Stimulated activated CD8-positive, alpha-beta memory T cell treated with anti-CD3 and anti-CD28 coated beads, Interleukin-15, amount 100 ng/mL, for 4 hours (primary cell): Measurements from ENCODE around the gene FARSB.

Source experiments
- DNase-seq, 2 donors: peaks; one replicate each; pipeline ENCODE4 v3.0.0-alpha.2; 2020; ENCODE audit warnings: low read depth in 2 of 2

Gene FARSB

GRCh38 chr2:222561151-222561550 is 94.7 kb downstream of the FARSB start:
- DNase-seq = no peak

GRCh38 chr2:222554517-222554916 is 101.4 kb downstream of the FARSB start:
- no peak for DNase-seq

- no peak for DNase-seq
Observed at GRCh38 chr2:222548992-222549391, 106.9 kb downstream of the FARSB start.

GRCh38 chr2:222547083-222547482 is 108.8 kb downstream of the FARSB start:
- no peak for DNase-seq

- no peak for DNase-seq
Observed at GRCh38 chr2:222545823-222546795, 109.8 kb downstream of the FARSB start.

GRCh38 chr2:222544661-222545060 is 111.2 kb downstream of the FARSB start:
- DNase-seq = no peak

- DNase-seq = no peak
Observed at GRCh38 chr2:222538535-222538934, 117.4 kb downstream of the FARSB start.

- DNase-seq = no peak
Observed at GRCh38 chr2:222535477-222535876, 120.4 kb downstream of the FARSB start.

GRCh38 chr2:222532315-222532714 is 123.6 kb downstream of the FARSB start:
- DNase-seq = no peak

- DNase-seq = no peak
Observed at GRCh38 chr2:222526480-222527277, 129.2 kb downstream of the FARSB start.

- DNase-seq = no peak
Observed at GRCh38 chr2:222525811-222526210, 130.1 kb downstream of the FARSB start.

GRCh38 chr2:222523783-222524544 is 131.9 kb downstream of the FARSB start:
- DNase-seq = no peak

GRCh38 chr2:222522082-222522481 is 133.8 kb downstream of the FARSB start:
- DNase-seq = no peak

GRCh38 chr2:222521099-222521498 is 134.8 kb downstream of the FARSB start:
- no peak for DNase-seq
